ENCODE measurements around the gene CMTM8.

CMTM8 gene

DNA sequence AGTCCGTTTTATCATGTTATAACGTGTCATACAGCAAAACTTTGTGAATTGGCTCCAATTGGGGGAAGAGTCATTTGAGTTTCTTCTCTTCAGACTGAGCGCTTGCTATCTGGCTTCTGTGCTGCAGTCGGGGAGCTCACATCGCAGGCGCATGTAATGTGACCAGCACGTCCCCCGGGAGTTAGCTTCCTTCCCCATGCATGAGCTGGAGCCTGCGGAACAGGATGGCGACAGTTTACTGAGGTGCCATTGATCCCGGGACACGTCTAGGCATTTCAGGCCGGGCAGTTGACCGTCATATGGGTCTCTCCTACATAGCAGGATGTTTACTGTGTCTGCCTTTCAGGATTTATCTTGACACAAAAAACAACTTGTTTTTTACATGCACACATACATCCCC, 44.8 kb downstream of the CMTM8 start:
- H3K27ac ChIP-seq (ENCODE audit: low read depth, low read length), result no peak overlapping the region
- H3K4me3 ChIP-seq (ENCODE audit: low read length), result no peak overlapping the region
- no peaks in the 10 kb centered on the region for H3K9me2 ChIP-seq (replicated peaks; ENCODE audit: control insufficient read depth, low read length)
- H3K36me3 ChIP-seq (ENCODE audit: control insufficient read depth, low read length), result no peaks in the 10 kb centered on the region
- no peaks in the 10 kb centered on the region for H3K9me3 ChIP-seq (ENCODE audit: control insufficient read depth, insufficient read depth, low read length)
- H3F3A ChIP-seq (ENCODE audit: control insufficient read depth, insufficient read depth), result no peaks in the 10 kb centered on the region
- no peaks in the 10 kb centered on the region for H4K20me1 ChIP-seq (ENCODE audit: control insufficient read depth, insufficient read depth, low read depth, low read length)
- no peaks in the 10 kb centered on the region for H3K79me2 ChIP-seq (ENCODE audit: control insufficient read depth, low read length)
- H3K4me1 ChIP-seq (ENCODE audit: control insufficient read depth, low read length), result peaks cover 4% of the 10 kb centered on the region; the same call in 1 of the 2 replicates
- no peak overlapping the region for H3K4me2 ChIP-seq (ENCODE audit: low read length)
- TF ChIP-seq, protein P1, sequence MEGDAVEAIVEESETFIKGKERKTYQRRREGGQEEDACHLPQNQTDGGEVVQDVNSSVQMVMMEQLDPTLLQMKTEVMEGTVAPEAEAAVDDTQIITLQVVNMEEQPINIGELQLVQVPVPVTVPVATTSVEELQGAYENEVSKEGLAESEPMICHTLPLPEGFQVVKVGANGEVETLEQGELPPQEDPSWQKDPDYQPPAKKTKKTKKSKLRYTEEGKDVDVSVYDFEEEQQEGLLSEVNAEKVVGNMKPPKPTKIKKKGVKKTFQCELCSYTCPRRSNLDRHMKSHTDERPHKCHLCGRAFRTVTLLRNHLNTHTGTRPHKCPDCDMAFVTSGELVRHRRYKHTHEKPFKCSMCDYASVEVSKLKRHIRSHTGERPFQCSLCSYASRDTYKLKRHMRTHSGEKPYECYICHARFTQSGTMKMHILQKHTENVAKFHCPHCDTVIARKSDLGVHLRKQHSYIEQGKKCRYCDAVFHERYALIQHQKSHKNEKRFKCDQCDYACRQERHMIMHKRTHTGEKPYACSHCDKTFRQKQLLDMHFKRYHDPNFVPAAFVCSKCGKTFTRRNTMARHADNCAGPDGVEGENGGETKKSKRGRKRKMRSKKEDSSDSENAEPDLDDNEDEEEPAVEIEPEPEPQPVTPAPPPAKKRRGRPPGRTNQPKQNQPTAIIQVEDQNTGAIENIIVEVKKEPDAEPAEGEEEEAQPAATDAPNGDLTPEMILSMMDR (IDR thresholded peaks at IDR 0.05; ENCODE audit: low read depth, low read length, poor library complexity, severe bottlenecking), result no peak
- TF ChIP-seq EZH2phosphoT487 (IDR thresholded peaks at IDR 0.05; ENCODE audit: borderline replicate concordance, low read length), result no peak
- peaks cover 10% of the 10 kb centered on the region for H3K27me3 ChIP-seq (ENCODE audit: control insufficient read depth, low read length)

DNA sequence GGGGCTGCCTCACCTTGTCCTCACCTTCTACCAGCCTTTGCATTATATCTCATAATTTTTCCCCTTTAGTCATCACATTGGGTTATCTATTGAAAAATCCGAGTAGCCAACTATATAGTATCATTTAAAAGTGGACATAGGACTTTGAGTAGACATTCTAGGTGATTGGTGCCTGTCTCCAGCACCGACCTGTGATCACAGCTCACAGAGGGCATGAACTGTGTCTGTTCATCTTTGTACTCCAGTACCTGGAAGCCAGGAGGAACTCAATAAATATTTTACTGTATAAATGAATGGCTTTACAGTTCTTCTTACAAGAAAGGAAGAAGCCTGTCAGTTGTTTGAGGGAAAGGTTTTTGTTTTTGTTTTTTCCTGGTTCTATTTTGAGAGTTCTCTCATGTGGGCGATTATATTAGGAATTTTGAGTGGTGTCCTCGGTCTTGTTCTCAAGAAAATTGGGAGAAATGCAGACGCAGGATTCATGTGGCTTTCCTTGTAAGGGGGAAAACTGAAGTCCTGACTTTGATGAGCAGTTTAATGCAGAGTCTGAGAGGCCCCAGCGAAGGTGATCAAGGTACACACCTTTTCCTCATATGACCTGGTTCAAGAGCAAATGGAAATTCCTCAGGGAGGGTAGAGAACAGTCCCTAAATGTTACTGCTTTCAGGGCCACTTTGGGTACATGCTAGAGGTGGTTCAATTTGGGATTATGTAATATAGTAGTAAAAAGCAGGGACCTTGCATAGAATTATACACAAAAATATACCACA, 46.1 kb downstream of the CMTM8 start:
- Histone ChIP-seq H3K4me2 (ENCODE audit: low read length) (no peak overlapping the region), H3K36me3 (ENCODE audit: control insufficient read depth, low read length) (no peaks in the 10 kb centered on the region), H3K27me3 (ENCODE audit: control insufficient read depth, low read length) (peaks cover 10% of the 10 kb centered on the region), H3F3A (ENCODE audit: control insufficient read depth, insufficient read depth) (no peaks in the 10 kb centered on the region), H3K4me3 (ENCODE audit: low read length) (no peak overlapping the region), H3K27ac (ENCODE audit: low read depth, low read length) (no peak overlapping the region), H4K20me1 (ENCODE audit: control insufficient read depth, insufficient read depth, low read depth, low read length) (no peaks in the 10 kb centered on the region), H3K4me1 (ENCODE audit: control insufficient read depth, low read length) (peaks cover 4% of the 10 kb centered on the region; the same call in 1 of the 2 replicates), H3K9me3 (ENCODE audit: control insufficient read depth, insufficient read depth, low read length) (no peaks in the 10 kb centered on the region), H3K79me2 (ENCODE audit: control insufficient read depth, low read length) (no peaks in the 10 kb centered on the region), H3K9me2 (replicated peaks; ENCODE audit: control insufficient read depth, low read length) (no peaks in the 10 kb centered on the region)
- TF ChIP-seq EZH2phosphoT487 (IDR thresholded peaks at IDR 0.05; ENCODE audit: borderline replicate concordance, low read length), result no peak
- TF ChIP-seq, protein P1 (IDR thresholded peaks at IDR 0.05; ENCODE audit: low read depth, low read length, poor library complexity, severe bottlenecking), result no peak

DNA sequence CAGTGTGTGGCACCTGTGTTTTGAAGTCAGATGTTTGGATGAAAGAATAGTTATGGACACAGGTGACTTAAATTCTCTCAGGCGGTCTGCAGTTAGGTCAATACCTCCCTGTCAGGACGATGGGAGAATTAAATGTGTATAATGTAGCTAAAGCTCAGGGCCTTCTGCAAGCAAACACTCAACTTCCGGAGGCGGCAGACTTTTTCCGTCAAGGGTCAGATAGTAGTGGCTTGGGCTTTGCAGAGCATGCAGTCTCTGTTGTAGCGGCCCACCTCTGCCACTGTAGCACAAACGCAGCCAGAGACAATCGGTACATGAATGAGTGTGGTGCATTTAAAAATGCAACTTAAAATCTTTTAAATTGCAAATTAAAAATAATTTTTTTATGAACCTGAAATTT, 47.4 kb downstream of the CMTM8 start:
- Histone ChIP-seq H3K4me3 (ENCODE audit: low read length) (no peak overlapping the region), H3K27ac (ENCODE audit: low read depth, low read length) (no peak overlapping the region), H3K79me2 (ENCODE audit: control insufficient read depth, low read length) (no peaks in the 10 kb centered on the region), H3K9me2 (replicated peaks; ENCODE audit: control insufficient read depth, low read length) (no peaks in the 10 kb centered on the region), H3K4me2 (ENCODE audit: low read length) (no peak overlapping the region), H4K20me1 (ENCODE audit: control insufficient read depth, insufficient read depth, low read depth, low read length) (no peaks in the 10 kb centered on the region), H3K36me3 (ENCODE audit: control insufficient read depth, low read length) (no peaks in the 10 kb centered on the region), H3F3A (ENCODE audit: control insufficient read depth, insufficient read depth) (no peaks in the 10 kb centered on the region), H3K27me3 (ENCODE audit: control insufficient read depth, low read length) (peaks cover 10% of the 10 kb centered on the region), H3K9me3 (ENCODE audit: control insufficient read depth, insufficient read depth, low read length) (no peaks in the 10 kb centered on the region), H3K4me1 (ENCODE audit: control insufficient read depth, low read length) (peaks cover 4% of the 10 kb centered on the region; the same call in 1 of the 2 replicates)
- TF ChIP-seq EZH2phosphoT487 (IDR thresholded peaks at IDR 0.05; ENCODE audit: borderline replicate concordance, low read length), result no peak
- TF ChIP-seq, protein P1 (IDR thresholded peaks at IDR 0.05; ENCODE audit: low read depth, low read length, poor library complexity, severe bottlenecking), result no peak
